NCI-H345 treated with DMSO at 0.1 percent for 48 hours (cell line): ENCODE measurements around the gene RNF182.
"Not testable (repeated sequence)": the region's sequence is repeated elsewhere in the genome, so short reads cannot be mapped to it uniquely, and the experiment has no call there.

Experiments
- DNase-seq: peaks from one replicate; lab custom pipeline; 2025; ENCODE audit not compliant: unreplicated experiment; lab: John Stamatoyannopoulos, UW

Gene RNF182, protein sequence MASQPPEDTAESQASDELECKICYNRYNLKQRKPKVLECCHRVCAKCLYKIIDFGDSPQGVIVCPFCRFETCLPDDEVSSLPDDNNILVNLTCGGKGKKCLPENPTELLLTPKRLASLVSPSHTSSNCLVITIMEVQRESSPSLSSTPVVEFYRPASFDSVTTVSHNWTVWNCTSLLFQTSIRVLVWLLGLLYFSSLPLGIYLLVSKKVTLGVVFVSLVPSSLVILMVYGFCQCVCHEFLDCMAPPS

DNA sequence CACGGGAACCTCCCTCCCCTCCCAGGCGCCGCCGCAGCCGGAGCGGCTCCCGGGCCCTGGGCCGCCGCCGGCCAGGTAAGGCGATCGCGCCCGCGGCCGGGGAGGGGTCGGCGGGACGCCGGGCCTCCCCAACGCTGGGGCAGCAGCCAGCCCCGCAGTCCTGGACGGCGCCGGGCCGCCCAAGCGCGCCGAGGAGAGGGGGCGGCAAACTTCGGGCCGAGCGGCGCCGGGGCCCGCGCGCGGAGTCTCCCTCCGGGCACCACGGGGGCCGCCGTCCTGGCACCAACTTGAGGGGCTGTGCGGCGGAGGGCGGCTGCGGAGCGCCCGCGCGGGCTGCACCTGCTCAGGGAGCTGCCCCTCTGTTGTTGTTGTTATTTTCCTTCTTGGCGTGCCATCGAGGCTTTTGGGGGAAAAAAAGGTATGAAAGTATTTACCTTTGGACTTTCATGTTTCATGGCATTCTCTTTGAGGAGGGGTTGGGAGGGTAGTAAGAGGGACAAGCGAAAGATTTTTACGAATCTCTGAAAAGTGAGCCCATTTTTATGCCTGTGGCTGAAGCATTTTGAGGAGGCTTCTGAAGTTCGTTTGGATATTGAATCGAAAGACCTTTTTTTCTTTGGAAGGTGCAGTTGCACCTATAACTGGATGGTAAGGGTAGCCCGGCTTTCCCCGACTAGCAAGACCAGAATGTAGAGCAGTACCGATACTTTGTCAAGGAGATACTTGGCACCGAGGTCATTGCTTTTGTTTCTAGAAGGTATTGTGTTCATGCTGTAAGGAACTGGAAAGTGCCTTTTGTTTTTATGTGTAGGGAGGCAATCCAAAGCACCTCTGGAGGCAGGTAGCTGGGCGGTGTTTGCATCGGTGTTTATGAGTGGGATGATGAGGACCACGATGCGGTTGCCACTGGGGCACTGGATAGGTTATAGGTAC is at the start of gene RNF182:
RNF182 (plus strand) TSS at position 4 of the 933 bp plus-strand sequence. CDS start 52,168 bp downstream, outside the sequence.
- no peak for DNase-seq

DNA sequence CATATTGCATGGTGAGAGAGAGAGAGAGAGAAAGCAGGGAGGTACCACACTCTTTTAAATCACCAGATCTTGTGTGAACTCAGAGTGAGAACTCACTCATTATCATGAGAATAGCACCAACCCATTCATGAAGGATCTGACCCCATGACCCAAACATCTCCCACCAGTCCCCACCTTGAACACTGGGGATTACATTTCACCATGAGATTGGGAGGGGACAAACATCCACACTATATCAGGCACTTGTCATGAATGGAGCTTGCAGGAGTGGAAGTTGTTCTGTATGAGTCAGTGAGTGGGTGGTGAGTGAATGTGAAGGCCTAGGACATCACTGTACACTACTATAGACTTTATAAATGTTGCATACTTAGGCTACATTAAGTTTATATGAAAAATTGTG is 47.7 kb upstream of the RNF182 start:
- DNase-seq: no peak

- not testable (repeated sequence) for DNase-seq
These were observed 44.6 kb upstream of the RNF182 start for GRCh38 chr6:13880061-13880663.

DNA sequence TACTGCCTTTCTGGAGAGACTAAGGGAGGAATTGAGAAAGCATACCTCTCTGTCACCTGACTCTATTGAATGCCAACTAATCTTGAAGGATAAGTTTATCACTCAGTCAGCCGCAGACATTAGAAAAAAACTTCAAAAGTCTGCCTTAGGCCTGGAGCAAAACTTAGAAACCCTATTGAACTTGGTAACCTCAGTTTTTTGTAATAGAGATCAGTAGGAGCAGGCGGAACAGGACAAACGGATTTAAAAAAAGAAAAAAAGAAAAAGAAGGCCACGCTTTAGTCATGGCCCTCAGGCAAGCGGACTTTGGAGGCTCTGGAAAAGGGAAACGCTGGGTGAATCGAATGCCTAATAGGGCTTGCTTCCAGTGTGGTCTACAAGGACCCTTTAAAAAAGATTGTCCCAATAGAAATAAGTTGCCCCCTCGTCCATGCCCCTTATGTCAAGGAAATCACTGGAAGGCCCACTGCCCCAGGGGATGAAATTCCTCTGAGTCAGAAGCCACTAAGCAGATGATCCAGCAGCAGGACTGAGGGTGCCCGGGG is 43.1 kb upstream of the RNF182 start:
- no peak for DNase-seq

GRCh38 chr6:13883966-13884365 is 40.8 kb upstream of the RNF182 start:
- DNase-seq: no peak

GRCh38 chr6:13884397-13884796 is 40.4 kb upstream of the RNF182 start:
- DNase-seq: no peak

DNA sequence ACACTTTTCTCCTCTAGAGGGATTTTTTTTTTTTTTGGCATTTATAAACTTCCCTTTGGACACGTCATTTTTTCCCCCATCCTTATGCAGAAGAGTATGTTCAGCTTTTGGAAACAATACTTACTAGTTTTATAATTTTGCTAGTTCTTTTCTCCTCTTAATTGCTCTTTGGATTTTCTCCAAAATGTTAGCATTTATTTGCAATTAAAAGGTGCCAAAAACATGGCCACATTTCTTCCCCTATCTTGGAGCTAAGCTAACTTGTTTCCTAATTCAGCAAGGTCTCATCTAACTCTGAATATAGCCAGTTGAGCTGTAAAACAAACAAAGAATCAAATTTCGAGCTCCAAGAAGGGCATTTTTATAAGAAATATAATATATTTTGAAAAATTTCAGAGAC is 39.2 kb upstream of the RNF182 start:
- no peak for DNase-seq

GRCh38 chr6:13886949-13887348 is 37.8 kb upstream of the RNF182 start:
- no peak for DNase-seq

DNA sequence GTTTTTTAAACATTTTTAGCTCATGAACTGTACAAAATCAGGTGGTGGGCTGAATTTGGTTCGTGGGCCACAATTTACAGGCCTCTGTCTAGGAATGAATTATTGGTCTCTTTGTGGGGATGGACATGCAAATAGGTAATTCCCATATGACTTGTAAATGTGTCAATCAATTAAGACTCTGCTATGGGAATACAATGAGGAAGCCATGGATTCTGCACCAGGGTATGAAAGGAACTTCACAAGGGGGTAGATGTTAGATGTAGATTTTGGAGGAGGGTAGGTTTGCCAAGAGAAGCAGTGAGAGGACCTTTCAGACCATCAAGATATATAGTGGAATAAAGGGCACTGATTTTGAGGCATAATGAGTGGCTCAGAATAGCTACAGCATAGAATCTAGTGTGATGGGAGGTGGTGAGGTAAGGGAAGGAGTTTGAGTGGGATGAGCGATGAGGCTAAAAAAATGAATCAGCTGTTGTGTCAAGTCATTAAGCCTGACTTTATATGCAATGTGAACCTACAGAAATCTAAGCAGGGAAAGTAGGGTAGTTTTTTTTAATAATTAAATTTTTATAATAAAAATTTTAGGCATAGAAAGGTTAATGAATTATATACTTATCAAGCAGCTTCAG is 32.6 kb upstream of the RNF182 start:
- no peak for DNase-seq

- DNase-seq: no peak
These were observed 21.8 kb upstream of the RNF182 start for GRCh38 chr6:13902922-13903321.

- no peak for DNase-seq
These were observed 21.4 kb upstream of the RNF182 start for GRCh38 chr6:13903364-13903763.

DNA sequence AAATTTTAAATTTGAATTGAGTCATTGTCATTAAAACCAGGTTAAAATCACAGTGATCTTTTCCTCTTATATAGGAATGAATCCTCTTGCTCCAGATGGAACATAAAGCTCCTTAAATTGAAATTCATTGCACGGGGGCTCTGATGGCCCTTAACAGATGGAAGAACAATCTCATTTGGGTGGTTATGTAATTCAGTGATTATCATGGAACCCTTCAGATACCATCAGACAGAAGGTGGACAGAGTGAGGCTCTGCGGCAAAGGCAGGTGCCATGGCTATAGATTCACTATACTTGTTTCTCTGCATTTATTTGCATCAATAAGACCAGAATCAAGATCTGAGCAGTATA is 17.8 kb upstream of the RNF182 start:
- DNase-seq: no peak

DNA sequence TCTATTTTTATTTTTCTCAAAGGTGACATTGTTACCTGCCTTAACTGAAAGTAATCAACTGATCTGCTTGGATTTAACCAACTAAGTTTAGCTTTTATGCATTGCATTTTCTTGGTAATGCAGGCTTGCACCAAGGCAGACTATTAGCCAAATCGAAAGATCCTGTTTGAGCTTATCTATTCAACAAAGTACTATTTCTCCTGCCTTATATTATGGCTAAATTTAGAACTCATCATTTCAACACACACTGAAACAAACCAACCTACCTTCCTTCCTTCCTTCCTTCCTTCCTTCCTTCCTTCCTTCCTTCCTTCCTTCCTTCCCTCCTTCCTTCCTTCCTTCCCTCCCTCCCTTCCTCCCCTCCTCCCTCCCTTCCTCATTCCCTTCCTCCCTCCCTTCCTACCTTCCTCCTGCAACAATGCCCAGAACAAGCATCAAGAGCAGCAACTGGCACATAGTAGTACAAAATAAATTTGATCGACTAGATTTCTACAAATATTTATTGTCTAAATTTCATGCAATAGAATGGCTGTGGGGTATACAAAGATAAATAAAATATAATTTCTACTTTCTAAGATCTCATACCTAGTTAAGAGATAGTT is 17.0 kb upstream of the RNF182 start:
- no peak for DNase-seq

- no peak for DNase-seq
These were observed 15.8 kb upstream of the RNF182 start for GRCh38 chr6:13908955-13909381.

- DNase-seq: no peak
These were observed 14.3 kb upstream of the RNF182 start for GRCh38 chr6:13910443-13910842.

DNA sequence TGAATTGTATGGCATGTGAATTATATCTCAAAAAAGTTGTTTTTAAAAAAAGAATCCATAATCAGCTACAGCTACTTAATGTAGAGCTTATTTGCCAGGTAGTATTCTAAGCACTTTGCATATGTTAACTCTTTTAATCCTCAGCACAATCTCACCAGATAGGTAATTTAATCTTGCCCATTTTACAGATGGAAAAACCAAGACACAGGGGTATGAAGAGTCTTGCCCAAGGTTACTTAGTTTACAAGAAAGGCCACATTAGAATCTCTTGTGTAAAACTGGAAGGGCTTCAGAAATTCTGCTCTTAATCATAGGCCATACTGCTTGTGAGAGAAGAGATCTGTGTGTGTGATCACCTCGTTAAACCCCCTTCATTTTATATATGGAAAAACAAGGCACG is 13.4 kb upstream of the RNF182 start:
- DNase-seq: no peak

DNA sequence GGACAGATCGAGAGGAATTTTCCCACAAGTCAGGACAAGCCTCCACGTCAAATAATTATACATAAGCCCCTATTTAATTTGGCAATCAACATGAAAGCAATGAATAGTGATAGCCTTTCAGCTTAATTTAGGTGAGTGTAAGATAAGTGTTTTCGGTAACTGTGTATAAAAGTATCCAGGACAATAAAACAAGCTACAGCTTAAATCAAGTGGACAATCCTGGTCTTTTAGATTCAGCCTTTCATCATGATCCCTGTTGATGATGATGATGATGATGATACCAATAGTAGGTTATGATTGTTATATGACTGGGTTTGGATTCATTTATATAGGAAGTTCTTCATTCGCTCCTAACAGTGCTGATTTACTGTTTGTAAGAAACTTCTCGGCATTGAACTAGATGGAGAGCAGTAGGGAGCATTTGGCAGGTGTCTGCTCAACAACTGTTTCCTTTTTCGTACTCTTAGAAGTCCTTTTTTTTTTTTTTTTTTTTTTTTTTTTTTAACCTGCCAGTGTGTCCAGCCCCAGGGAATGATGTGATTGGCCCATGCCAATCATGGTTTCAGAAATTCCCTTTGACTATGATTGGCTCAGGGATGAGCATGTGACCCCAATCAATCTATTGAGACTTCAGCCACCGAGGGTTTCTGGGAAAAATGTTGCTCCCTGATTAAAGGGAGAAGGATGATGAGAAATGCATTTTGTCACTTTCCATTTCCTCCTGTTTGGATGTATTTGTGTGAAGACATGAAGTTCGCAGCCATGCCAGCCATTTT is 11.3 kb upstream of the RNF182 start:
- no peak for DNase-seq

DNA sequence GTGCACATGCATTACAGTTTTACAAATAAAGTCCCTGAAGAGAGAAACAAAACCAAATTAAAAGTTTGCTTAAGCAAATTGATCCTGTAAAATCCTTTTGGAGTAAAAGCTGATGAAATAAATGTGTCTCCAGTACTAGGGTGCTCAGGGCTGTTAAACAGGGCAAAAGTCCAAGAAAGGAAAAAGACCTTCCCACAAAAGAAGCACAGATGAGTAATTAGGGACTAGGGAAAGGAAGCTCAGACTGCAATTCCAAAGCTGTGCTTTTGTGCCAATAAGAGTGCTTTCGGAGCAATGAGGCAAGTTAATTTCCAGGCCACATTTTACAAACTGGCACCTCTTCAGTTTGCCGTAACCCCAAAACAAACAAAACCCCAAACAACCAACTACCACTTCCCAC is 10.4 kb upstream of the RNF182 start:
- no peak for DNase-seq

- no peak for DNase-seq
These were observed 9.1 kb upstream of the RNF182 start for GRCh38 chr6:13915561-13916229.
